Activated CD4-positive, alpha-beta T cell treated with anti-CD3 and anti-CD28 coated beads, Interleukin-2, amount 50 U/mL, for 4 hours (primary cell): ENCODE data around the gene MCM5.
A peak's percentile ranks its signal among the peaks of the same experiment; 100 is the strongest.
"Not testable (repeated sequence)": the region's sequence is repeated elsewhere in the genome, so short reads cannot be mapped to it uniquely, and the experiment has no call there.

Source experiments
- DNase-seq, 2 experiments: peaks; one replicate each; pipeline ENCODE4 v3.0.0-alpha.2; 2020

MCM5 gene

GRCh38 chr22:35379146-35379993 is 20.6 kb upstream of the MCM5 start:
- DNase-seq: no peak

- DNase-seq: no peak
Observed at GRCh38 chr22:35380013-35380412, 19.9 kb upstream of the MCM5 start.

- DNase-seq: peak; percentile 12 to 22
Observed at GRCh38 chr22:35380537-35381423, 19.2 kb upstream of the MCM5 start, which contains the start of gene HMOX1. HMOX1 (plus strand) TSS chr22:35381096; CDS start chr22:35381174, 78 bp downstream.

- DNase-seq: no peak
Observed at GRCh38 chr22:35381424-35382009, 18.4 kb upstream of the MCM5 start.

GRCh38 chr22:35383679-35384071 is 16.3 kb upstream of the MCM5 start:
- no peak for DNase-seq

- no peak for DNase-seq
Observed at GRCh38 chr22:35384527-35384926, 15.4 kb upstream of the MCM5 start.

GRCh38 chr22:35384975-35385588 is 14.9 kb upstream of the MCM5 start:
- DNase-seq: no peak

GRCh38 chr22:35386670-35387288 is 13.2 kb upstream of the MCM5 start:
- DNase-seq: no peak

GRCh38 chr22:35390933-35391332 is 9.0 kb upstream of the MCM5 start:
- DNase-seq: no peak

- no peak for DNase-seq
Observed at GRCh38 chr22:35392357-35392756, 7.6 kb upstream of the MCM5 start.

- DNase-seq: no peak
Observed at GRCh38 chr22:35393116-35394010, 6.6 kb upstream of the MCM5 start.

- DNase-seq: no peak
Observed at GRCh38 chr22:35394011-35394312, 6.0 kb upstream of the MCM5 start.

- DNase-seq: no peak
Observed at GRCh38 chr22:35394810-35395563, 5.0 kb upstream of the MCM5 start.

GRCh38 chr22:35396622-35397021 is 3.3 kb upstream of the MCM5 start:
- not testable (repeated sequence) for DNase-seq

- no peak for DNase-seq
Observed at GRCh38 chr22:35397095-35397904, 2.6 kb upstream of the MCM5 start.

- DNase-seq: no peak
Observed at GRCh38 chr22:35398591-35398973, 1.4 kb upstream of the MCM5 start.

GRCh38 chr22:35399114-35399677 is 744 bp upstream of the MCM5 start:
- no peak for DNase-seq

- no peak for DNase-seq
Observed at GRCh38 chr22:35400501-35400790, 506 bp downstream of the MCM5 start.

- DNase-seq: no peak
Observed at GRCh38 chr22:35401863-35402262, 1.9 kb downstream of the MCM5 start.

GRCh38 chr22:35403356-35403755 is 3.4 kb downstream of the MCM5 start:
- DNase-seq: no peak
